Mammary epithelial cell (primary cell): ENCODE data around the gene OVCA2.

Experiments
- CTCF ChIP-seq, 2 donors: IDR thresholded peaks in 1 of 2; conservative IDR thresholded peaks in 1 of 2; 2 replicates each; pipeline ENCODE4 v1.5.1; 2011 to 2012; ENCODE audit warnings: inconsistent platforms in 2 of 2, low read length in 2 of 2, mild to moderate bottlenecking in 2 of 2, control low read depth in 1 of 2, low read depth in 1 of 2; ENCODE audit not compliant: insufficient read depth in 1 of 2; ENCODE audit errors: extremely low read depth in 1 of 2
- EZH2 ChIP-seq: IDR thresholded peaks from 2 replicates; pipeline ENCODE4 v1.6.1; 2012; ENCODE audit warnings: low read length, inconsistent platforms, borderline replicate concordance

- TF ChIP-seq CTCF (conservative IDR thresholded peaks at IDR 0.05 in 1 of 2, IDR thresholded peaks at IDR 0.05 in 1 of 2; ENCODE audit: extremely low read depth in 1 of 2, insufficient read depth in 1 of 2, low read depth in 1 of 2, low read length in 2 of 2), result no peak
- no peak for TF ChIP-seq EZH2
These were observed 45.0 kb upstream of the OVCA2 start for GRCh38 chr17:1996800-1997288.
